Left renal pelvis (tissue), 4 donors: ENCODE results near the gene SMIM15. TPM values are rescaled to one million over a fixed set of nuclear protein-coding genes. Genes with fewer than 3 reads are reported as not detected.
"Not testable (repeated sequence)": the region's sequence is repeated elsewhere in the genome, so short reads cannot be mapped to it uniquely, and the experiment has no call there.

Source experiments
- DNase-seq, 4 donors: peaks; one replicate each; pipeline ENCODE4 v3.0.0-alpha.2; 2013; ENCODE audit warnings: low read depth in 4 of 4, low spot score in 3 of 4
- polyA plus RNA-seq, 4 donors: library from polyadenylated mRNA; unstranded; fragments of 120-200 nt; gene quantifications; one replicate each; pipeline ENCODE4 v1.2.1, GENCODE V29; 2013; ENCODE audit not compliant: insufficient read length in 4 of 4

The SMIM15 gene
- 100 to 1,000 TPM in 1 of 4 donors, 10 to 100 TPM in 3; 70.3 to 106 (median 84.1) TPM for polyA plus RNA-seq

- peak; percentile 73 to 79 (median 78) for DNase-seq
Measured at GRCh38 chr5:61162010-61162831, at the start of gene SMIM15. SMIM15 (minus strand) TSS chr5:61162468; CDS start chr5:61160171, 2,297 bp downstream.

GRCh38 chr5:61207884-61208283 lies 45.6 kb upstream of the SMIM15 start:
- no peak for DNase-seq

- DNase-seq = no peak
Measured at GRCh38 chr5:61205013-61205412, 42.7 kb upstream of the SMIM15 start.

GRCh38 chr5:61202213-61202612 lies 39.9 kb upstream of the SMIM15 start:
- DNase-seq = no peak

GRCh38 chr5:61200582-61201155 lies 38.4 kb upstream of the SMIM15 start:
- DNase-seq = no peak

GRCh38 chr5:61198606-61199005 lies 36.3 kb upstream of the SMIM15 start:
- no peak for DNase-seq

- DNase-seq = not testable (repeated sequence)
Measured at GRCh38 chr5:61187826-61188225, 25.6 kb upstream of the SMIM15 start.

- DNase-seq = not testable (repeated sequence)
Measured at GRCh38 chr5:61187352-61187751, 25.1 kb upstream of the SMIM15 start.

GRCh38 chr5:61186634-61187033 lies 24.4 kb upstream of the SMIM15 start:
- no peak for DNase-seq

- no peak for DNase-seq
Measured at GRCh38 chr5:61184708-61185107, 22.4 kb upstream of the SMIM15 start.

GRCh38 chr5:61183538-61183937 lies 21.3 kb upstream of the SMIM15 start:
- DNase-seq = no peak

- DNase-seq = no peak
Measured at GRCh38 chr5:61182449-61182848, 20.2 kb upstream of the SMIM15 start.

GRCh38 chr5:61180886-61181285 lies 18.6 kb upstream of the SMIM15 start:
- no peak for DNase-seq

GRCh38 chr5:61178702-61179101 lies 16.4 kb upstream of the SMIM15 start:
- no peak for DNase-seq

GRCh38 chr5:61177716-61178115 lies 15.4 kb upstream of the SMIM15 start:
- no peak for DNase-seq

- DNase-seq = no peak
Measured at GRCh38 chr5:61177070-61177469, 14.8 kb upstream of the SMIM15 start.

GRCh38 chr5:61176631-61177030 lies 14.4 kb upstream of the SMIM15 start:
- no peak for DNase-seq

GRCh38 chr5:61171479-61171878 lies 9.2 kb upstream of the SMIM15 start:
- no peak for DNase-seq

- no peak for DNase-seq
Measured at GRCh38 chr5:61168951-61169350, 6.7 kb upstream of the SMIM15 start.

GRCh38 chr5:61167382-61167781 lies 5.1 kb upstream of the SMIM15 start:
- DNase-seq = peak in 1 of 4 donors; percentile 15

GRCh38 chr5:61163905-61164304 lies 1.6 kb upstream of the SMIM15 start:
- no peak for DNase-seq
